HepG2 (cell line): Measurements from ENCODE around the gene SSBP2. TPM values are rescaled to one million over a fixed set of nuclear protein-coding genes. Genes with fewer than 3 reads are reported as not detected.

Source experiments
- CREM ChIP-seq, 2 experiments: sonication (generic) in 1 of 2; formaldehyde crosslinking in 1 of 2; IDR thresholded peaks; 2 replicates each; pipeline versions ENCODE4 v1.4.0 to v1.6.1; 2016 to 2020; ENCODE audit warnings: antibody characterized with exemption in 1 of 2, mild to moderate bottlenecking in 1 of 2, missing genetic modification reagents in 1 of 2
- MAFK ChIP-seq, 2 experiments: IDR thresholded peaks in 1 of 2; conservative IDR thresholded peaks in 1 of 2; 2 replicates each; pipeline ENCODE4 v1.6.1; 2011; ENCODE audit warnings: improper control_type of control experiment in 2 of 2, low read length in 2 of 2
- RELA ChIP-seq: sonication (generic); formaldehyde crosslinking; IDR thresholded peaks from 2 replicates; pipeline ENCODE4 v1.4.0; 2020; ENCODE audit warnings: missing genetic modification reagents
- ZNF101 ChIP-seq: sonication (generic); formaldehyde crosslinking; IDR thresholded peaks from 2 replicates; pipeline ENCODE4 v1.4.0; 2020; ENCODE audit warnings: mild to moderate bottlenecking, low read depth, missing genetic modification reagents, borderline replicate concordance
- ZNF558 ChIP-seq: sonication (generic); formaldehyde crosslinking; IDR thresholded peaks from 2 replicates; pipeline ENCODE4 v1.9.0; 2022; ENCODE audit warnings: mild to moderate bottlenecking, missing genetic modification reagents, borderline replicate concordance
- polyA plus RNA-seq, 8 experiments: library from polyadenylated mRNA; depleted of rRNA in 3 of 8; stranded (reverse) in 7 of 8; unstranded in 1 of 8; fragments of >200 nt; fragmentation: Illumina TruSeq in 4 of 8; extraction: Trizol in 4 of 8; gene quantifications; 2 replicates each; pipeline versions ENCODE4 v1.2.1 to v1.2.3, GENCODE V29; 2011 to 2016; ENCODE audit warnings: low read depth in 4 of 8, missing spikeins in 1 of 8, mixed read lengths in 1 of 8; ENCODE audit not compliant: insufficient read depth in 1 of 8
- total RNA-seq, 5 experiments: library from RNA; depleted of rRNA; stranded (reverse); fragments of >200 nt; fragmentation: Illumina TruSeq; extraction: Trizol; gene quantifications; 2 replicates each; pipeline ENCODE4 v1.2.3, GENCODE V29; 2016; ENCODE audit warnings: low read depth in 1 of 5
- TF ChIP-seq, protein P1 (sequence below): IDR thresholded peaks from 2 replicates; pipeline ENCODE4 v1.6.1; 2012; ENCODE audit warnings: low read length, improper control_type of control experiment
- TF ChIP-seq, protein P2 (sequence below): sonication (generic); formaldehyde crosslinking; IDR thresholded peaks from 2 replicates; pipeline ENCODE4 v1.4.0; 2020; ENCODE audit warnings: missing genetic modification reagents
- TF ChIP-seq, protein P3 (sequence below): sonication (generic); formaldehyde crosslinking; IDR thresholded peaks from 2 replicates; pipeline ENCODE4 v1.4.0; 2020; ENCODE audit warnings: missing genetic modification reagents, borderline replicate concordance
- TF ChIP-seq, protein P4 (sequence below): sonication (generic); formaldehyde crosslinking; IDR thresholded peaks from 2 replicates; pipeline ENCODE4 v1.4.0; 2020; ENCODE audit warnings: missing genetic modification reagents; ENCODE audit errors: not compliant biosample characterization
- TF ChIP-seq, protein P5 (sequence below): IDR thresholded peaks from 2 replicates; pipeline ENCODE4 v1.6.1; 2016; ENCODE audit warnings: missing biosample characterization, missing genetic modification reagents, low read depth
- TF ChIP-seq, protein P6 (sequence below): sonication (generic); formaldehyde crosslinking; IDR thresholded peaks from 2 replicates; pipeline ENCODE4 v1.5.0; 2020; ENCODE audit warnings: missing genetic modification reagents, mild to moderate bottlenecking, borderline replicate concordance
- TF ChIP-seq, protein P7 (sequence below): sonication (generic); formaldehyde crosslinking; IDR thresholded peaks from 2 replicates; pipeline ENCODE4 v1.5.1; 2020; ENCODE audit warnings: missing genetic modification reagents, mild to moderate bottlenecking, borderline replicate concordance

SSBP2 gene
- total and polyA plus RNA-seq, 2 of the 13 experiments (the other 11 are each of a cell fraction or from before 2014, with no cell fraction given), result 0.16 TPM; not detected in 1

DNA sequence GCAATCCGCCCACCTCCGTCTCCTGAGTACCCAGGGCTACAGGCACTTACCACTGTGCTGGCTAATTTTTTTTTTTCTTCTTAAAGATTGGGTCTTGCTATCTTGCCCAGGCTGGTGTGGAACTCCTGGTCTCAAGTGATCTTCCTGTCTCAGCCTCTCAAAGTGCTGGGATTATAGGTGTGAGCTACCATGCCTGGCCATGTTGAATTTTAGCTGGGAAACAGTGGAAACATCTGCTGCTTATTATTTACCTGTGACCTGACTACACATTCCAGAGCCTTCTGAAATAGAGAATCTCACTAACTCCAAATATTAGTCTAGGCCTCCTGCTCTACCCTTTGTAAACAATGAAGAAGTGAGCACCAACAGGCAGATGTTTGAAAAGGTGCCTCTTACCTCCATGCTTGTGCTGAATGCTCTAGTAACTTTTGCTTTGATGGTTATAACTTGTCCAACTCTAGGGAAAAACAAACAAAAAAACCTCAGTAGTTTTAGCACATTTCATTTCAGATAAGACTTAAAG, 379.5 kb downstream of the SSBP2 start (continued):
- TF ChIP-seq, protein P1, sequence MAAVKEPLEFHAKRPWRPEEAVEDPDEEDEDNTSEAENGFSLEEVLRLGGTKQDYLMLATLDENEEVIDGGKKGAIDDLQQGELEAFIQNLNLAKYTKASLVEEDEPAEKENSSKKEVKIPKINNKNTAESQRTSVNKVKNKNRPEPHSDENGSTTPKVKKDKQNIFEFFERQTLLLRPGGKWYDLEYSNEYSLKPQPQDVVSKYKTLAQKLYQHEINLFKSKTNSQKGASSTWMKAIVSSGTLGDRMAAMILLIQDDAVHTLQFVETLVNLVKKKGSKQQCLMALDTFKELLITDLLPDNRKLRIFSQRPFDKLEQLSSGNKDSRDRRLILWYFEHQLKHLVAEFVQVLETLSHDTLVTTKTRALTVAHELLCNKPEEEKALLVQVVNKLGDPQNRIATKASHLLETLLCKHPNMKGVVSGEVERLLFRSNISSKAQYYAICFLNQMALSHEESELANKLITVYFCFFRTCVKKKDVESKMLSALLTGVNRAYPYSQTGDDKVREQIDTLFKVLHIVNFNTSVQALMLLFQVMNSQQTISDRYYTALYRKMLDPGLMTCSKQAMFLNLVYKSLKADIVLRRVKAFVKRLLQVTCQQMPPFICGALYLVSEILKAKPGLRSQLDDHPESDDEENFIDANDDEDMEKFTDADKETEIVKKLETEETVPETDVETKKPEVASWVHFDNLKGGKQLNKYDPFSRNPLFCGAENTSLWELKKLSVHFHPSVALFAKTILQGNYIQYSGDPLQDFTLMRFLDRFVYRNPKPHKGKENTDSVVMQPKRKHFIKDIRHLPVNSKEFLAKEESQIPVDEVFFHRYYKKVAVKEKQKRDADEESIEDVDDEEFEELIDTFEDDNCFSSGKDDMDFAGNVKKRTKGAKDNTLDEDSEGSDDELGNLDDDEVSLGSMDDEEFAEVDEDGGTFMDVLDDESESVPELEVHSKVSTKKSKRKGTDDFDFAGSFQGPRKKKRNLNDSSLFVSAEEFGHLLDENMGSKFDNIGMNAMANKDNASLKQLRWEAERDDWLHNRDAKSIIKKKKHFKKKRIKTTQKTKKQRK, result no peak
- TF ChIP-seq RELA (CRISPR knock-in tag) (no peak), ZNF101 (CRISPR knock-in tag) (no peak), MAFK (conservative IDR thresholded peaks at IDR 0.05 in 1 of 2, IDR thresholded peaks at IDR 0.05 in 1 of 2; ENCODE audit: low read length in 2 of 2) (no peak), ZNF558 (no peak), CREM (IDR thresholded peaks at IDR 0.05) (peak; percentile 84; the same call in 1 of the 2 replicates), CREM (CRISPR knock-in tag; IDR thresholded peaks at IDR 0.05) (no peak)
- TF ChIP-seq, protein P2, sequence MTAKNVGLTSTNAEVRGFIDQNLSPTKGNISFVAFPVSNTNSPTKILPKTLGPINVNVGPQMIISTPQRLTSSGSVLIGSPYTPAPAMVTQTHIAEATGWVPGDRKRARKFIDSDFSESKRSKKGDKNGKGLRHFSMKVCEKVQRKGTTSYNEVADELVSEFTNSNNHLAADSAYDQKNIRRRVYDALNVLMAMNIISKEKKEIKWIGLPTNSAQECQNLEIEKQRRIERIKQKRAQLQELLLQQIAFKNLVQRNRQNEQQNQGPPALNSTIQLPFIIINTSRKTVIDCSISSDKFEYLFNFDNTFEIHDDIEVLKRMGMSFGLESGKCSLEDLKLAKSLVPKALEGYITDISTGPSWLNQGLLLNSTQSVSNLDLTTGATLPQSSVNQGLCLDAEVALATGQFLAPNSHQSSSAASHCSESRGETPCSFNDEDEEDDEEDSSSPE (CRISPR knock-in tag), result no peak; the same call in 1 of the 2 replicates
- TF ChIP-seq, protein P3, sequence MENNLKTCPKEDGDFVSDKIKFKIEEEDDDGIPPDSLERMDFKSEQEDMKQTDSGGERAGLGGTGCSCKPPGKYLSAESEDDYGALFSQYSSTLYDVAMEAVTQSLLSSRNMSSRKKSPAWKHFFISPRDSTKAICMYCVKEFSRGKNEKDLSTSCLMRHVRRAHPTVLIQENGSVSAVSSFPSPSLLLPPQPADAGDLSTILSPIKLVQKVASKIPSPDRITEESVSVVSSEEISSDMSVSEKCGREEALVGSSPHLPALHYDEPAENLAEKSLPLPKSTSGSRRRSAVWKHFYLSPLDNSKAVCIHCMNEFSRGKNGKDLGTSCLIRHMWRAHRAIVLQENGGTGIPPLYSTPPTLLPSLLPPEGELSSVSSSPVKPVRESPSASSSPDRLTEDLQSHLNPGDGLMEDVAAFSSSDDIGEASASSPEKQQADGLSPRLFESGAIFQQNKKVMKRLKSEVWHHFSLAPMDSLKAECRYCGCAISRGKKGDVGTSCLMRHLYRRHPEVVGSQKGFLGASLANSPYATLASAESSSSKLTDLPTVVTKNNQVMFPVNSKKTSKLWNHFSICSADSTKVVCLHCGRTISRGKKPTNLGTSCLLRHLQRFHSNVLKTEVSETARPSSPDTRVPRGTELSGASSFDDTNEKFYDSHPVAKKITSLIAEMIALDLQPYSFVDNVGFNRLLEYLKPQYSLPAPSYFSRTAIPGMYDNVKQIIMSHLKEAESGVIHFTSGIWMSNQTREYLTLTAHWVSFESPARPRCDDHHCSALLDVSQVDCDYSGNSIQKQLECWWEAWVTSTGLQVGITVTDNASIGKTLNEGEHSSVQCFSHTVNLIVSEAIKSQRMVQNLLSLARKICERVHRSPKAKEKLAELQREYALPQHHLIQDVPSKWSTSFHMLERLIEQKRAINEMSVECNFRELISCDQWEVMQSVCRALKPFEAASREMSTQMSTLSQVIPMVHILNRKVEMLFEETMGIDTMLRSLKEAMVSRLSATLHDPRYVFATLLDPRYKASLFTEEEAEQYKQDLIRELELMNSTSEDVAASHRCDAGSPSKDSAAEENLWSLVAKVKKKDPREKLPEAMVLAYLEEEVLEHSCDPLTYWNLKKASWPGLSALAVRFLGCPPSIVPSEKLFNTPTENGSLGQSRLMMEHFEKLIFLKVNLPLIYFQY (CRISPR knock-in tag), result no peak
- TF ChIP-seq, protein P4, sequence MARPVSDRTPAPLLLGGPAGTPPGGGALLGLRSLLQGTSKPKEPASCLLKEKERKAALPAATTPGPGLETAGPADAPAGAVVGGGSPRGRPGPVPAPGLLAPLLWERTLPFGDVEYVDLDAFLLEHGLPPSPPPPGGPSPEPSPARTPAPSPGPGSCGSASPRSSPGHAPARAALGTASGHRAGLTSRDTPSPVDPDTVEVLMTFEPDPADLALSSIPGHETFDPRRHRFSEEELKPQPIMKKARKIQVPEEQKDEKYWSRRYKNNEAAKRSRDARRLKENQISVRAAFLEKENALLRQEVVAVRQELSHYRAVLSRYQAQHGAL (CRISPR knock-in tag), result no peak
- TF ChIP-seq, protein P5, sequence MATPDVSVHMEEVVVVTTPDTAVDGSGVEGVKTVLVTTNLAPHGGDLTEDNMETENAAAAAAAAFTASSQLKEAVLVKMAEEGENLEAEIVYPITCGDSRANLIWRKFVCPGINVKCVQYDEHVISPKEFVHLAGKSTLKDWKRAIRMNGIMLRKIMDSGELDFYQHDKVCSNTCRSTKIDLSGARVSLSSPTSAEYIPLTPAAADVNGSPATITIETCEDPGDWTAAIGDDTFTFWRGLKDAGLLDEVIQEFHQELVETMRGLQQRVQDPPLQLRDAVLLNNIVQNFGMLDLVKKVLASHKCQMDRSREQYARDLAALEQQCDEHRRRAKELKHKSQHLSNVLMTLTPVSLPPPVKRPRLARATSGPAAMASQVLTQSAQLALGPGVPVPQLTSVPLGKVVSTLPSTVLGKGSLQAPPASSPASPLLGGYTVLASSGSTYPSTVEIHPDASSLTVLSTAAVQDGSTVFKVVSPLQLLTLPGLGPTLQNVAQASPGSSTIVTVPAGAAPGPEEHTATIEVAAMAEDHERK (CRISPR knock-in tag), result no peak
- TF ChIP-seq, protein P6, sequence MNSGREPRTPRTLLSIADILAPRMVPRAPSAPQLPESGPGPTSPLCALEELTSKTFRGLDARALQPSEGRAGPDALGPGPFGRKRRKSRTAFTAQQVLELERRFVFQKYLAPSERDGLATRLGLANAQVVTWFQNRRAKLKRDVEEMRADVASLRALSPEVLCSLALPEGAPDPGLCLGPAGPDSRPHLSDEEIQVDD (CRISPR knock-in tag), result no peak
- TF ChIP-seq, protein P7, sequence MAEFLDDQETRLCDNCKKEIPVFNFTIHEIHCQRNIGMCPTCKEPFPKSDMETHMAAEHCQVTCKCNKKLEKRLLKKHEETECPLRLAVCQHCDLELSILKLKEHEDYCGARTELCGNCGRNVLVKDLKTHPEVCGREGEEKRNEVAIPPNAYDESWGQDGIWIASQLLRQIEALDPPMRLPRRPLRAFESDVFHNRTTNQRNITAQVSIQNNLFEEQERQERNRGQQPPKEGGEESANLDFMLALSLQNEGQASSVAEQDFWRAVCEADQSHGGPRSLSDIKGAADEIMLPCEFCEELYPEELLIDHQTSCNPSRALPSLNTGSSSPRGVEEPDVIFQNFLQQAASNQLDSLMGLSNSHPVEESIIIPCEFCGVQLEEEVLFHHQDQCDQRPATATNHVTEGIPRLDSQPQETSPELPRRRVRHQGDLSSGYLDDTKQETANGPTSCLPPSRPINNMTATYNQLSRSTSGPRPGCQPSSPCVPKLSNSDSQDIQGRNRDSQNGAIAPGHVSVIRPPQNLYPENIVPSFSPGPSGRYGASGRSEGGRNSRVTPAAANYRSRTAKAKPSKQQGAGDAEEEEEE (CRISPR knock-in tag), result no peak
